Panc1 (cell line): ENCODE measurements around the gene NET1. TPM values are rescaled to one million over a fixed set of nuclear protein-coding genes. Genes with fewer than 3 reads are reported as not detected.
"Not testable (repeated sequence)": the region's sequence is repeated elsewhere in the genome, so short reads cannot be mapped to it uniquely, and the experiment has no call there.

Source experiments
- ATAC-seq: fragments of 200-7000 bp; cut with Tn5 transposase; 2 replicates; pipeline ENCODE4 v1.9.1; 2020; ENCODE audit warnings: mild to moderate bottlenecking, moderate library complexity
- BruUV-seq: library from RNA; stranded (reverse); fragments of 400-500 nt; replicated peaks from 2 replicates; lab custom pipeline; 2021; lab: Mats Ljungman, UMichigan
- CTCF ChIA-PET: fragments of 300-600 bp; sonication (Branson Sonifier 250); formaldehyde crosslinking; loops from one replicate; lab custom pipeline; 2022; ENCODE audit warnings: antibody characterized with exemption; lab: Charles Lee
- POLR2A ChIA-PET: fragments of 300-600 bp; sonication (Branson Sonifier 250); formaldehyde crosslinking; loops from one replicate; lab custom pipeline; 2022; ENCODE audit warnings: antibody characterized with exemption; lab: Charles Lee
- DNase-seq: peaks from one replicate; pipeline ENCODE4 v3.0.0-alpha.2; 2010; ENCODE audit warnings: low read depth, low spot score
- H3K27ac ChIP-seq: 2 replicates; pipeline ENCODE4 v1.5.1; 2011; ENCODE audit warnings: mild to moderate bottlenecking, low read length, inconsistent platforms
- H3K27me3 ChIP-seq: fragments of 200-500 bp; sonication (Bioruptor generic); 2 replicates; pipeline ENCODE4 v1.6.0; 2014; ENCODE audit warnings: low read length, inconsistent platforms; ENCODE audit not compliant: control insufficient read depth, insufficient read depth
- H3K36me3 ChIP-seq: fragments of 200-500 bp; sonication (Bioruptor generic); 2 replicates; pipeline ENCODE4 v1.5.1; 2014; ENCODE audit warnings: inconsistent platforms, mild to moderate bottlenecking, low read length, moderate library complexity; ENCODE audit not compliant: control insufficient read depth, insufficient read depth
- H3K4me1 ChIP-seq: 2 replicates; pipeline ENCODE4 v1.5.1; 2011; ENCODE audit warnings: inconsistent platforms, mild to moderate bottlenecking, low read length, moderate library complexity; ENCODE audit not compliant: control insufficient read depth, insufficient read depth
- H3K4me3 ChIP-seq, 2 experiments: 2 replicates each; pipeline ENCODE4 v1.5.1; 2011 to 2012; ENCODE audit warnings: low read depth in 2 of 2, low read length in 2 of 2, mild to moderate bottlenecking in 2 of 2, inconsistent platforms in 1 of 2, moderate library complexity in 1 of 2
- H3K9me3 ChIP-seq: fragments of 200-500 bp; sonication (Bioruptor generic); 2 replicates; pipeline ENCODE4 v1.5.1; 2014; ENCODE audit warnings: low read depth, mild to moderate bottlenecking, inconsistent platforms, low read length, moderate library complexity; ENCODE audit not compliant: control insufficient read depth, insufficient read depth
- CTCF ChIP-seq: fragments of 450-650 bp; IDR thresholded peaks from 2 replicates; pipeline ENCODE4 v1.5.1; 2017; ENCODE audit warnings: mild to moderate bottlenecking
- POLR2AphosphoS5 ChIP-seq: IDR thresholded peaks from 2 replicates; pipeline ENCODE4 v1.6.1; 2012; ENCODE audit warnings: mild to moderate bottlenecking, low read depth, low read length, moderate library complexity
- REST ChIP-seq, 2 experiments: IDR thresholded peaks; 2 replicates each; pipeline ENCODE4 v1.6.1; 2011 to 2012; ENCODE audit warnings: low read depth in 2 of 2, control low read depth in 1 of 2, low read length in 1 of 2, mild to moderate bottlenecking in 1 of 2, moderate library complexity in 1 of 2; ENCODE audit not compliant: insufficient read depth in 1 of 2
- SIN3A ChIP-seq: IDR thresholded peaks from 2 replicates; pipeline ENCODE4 v1.6.1; 2012; ENCODE audit warnings: low read depth, mild to moderate bottlenecking, low read length, moderate library complexity, borderline replicate concordance; ENCODE audit not compliant: insufficient read depth
- TCF7L2 ChIP-seq: IDR thresholded peaks from 2 replicates; pipeline ENCODE4 v1.6.1; 2011; ENCODE audit warnings: mild to moderate bottlenecking, low read depth, low read length, inconsistent platforms
- in situ Hi-C: cut with HindIII; loops from 2 replicates; pipeline ENCODE4 v1.10.0; 2016; ENCODE audit warnings: low sequenced_read_pairs, low pct_unique_long_range_greater_than_20kb
- intact Hi-C: fragments of 100-400 bp; cut with micrococcal nuclease; formaldehyde crosslinking; loops from one replicate; pipeline ENCODE4 v1.10.0; 2022; ENCODE audit not compliant: unreplicated experiment
- total RNA-seq: library from RNA; stranded (reverse); gene quantifications from one replicate; pipeline ENCODE4 v1.2.1, GENCODE V29; 2021; ENCODE audit not compliant: unreplicated experiment

The NET1 gene
- total RNA-seq, 1 experiment from 2014 or later, result 28.6 TPM

DNA sequence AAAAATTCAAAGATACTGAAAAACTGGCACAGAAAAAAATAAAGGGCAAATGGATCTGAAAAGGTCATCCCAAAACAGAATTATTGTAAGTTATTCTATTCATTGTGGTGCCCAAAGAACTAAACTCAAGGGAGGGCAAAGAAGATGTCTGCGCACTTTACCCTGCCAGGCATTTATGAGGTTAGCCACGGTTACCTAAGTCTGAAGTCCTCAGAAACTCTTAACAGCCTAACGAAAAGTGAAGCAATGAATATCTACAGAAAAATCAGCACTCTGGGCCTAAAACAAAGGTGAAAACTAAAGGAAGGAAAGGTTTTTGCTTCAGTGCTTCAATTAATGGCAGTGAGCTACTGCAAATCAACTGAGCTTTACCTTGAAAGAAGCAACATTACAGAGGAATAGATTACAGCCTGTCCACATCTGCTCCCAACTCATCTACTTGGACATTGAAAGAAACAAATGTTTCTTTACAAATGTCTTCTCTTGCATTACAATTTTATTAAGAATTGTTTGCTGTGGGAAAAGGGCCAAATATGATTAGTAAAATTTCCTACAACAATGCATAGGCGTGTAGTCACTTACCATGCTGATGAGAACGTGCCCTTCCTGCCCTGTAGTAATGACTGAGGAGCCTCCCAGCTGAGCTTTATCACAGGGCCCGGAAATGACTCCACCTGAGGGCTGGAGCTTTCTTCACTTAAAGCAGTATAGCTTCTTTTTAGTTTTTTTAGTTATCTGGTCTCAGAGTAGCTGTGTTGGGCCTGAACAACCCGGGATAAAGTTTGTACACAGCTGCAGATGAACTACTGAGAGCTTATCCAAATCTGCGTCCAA lies 7.9 kb upstream of the NET1 start, which contains the start of gene TUBAL3:
TSS of gene TUBAL3 (minus strand) at position 621 of the 834 bp plus-strand sequence. CDS start at position 585, 36 bp downstream.
- no TSS peak for BruUV-seq
- Histone ChIP-seq H3K36me3 (no peaks in the 10 kb centered on the region), H3K4me3 (no peak within 1 kb of the TSS), H3K4me1 (no peaks in the 10 kb centered on the region), H3K27ac (no peak within 1 kb of the TSS), H3K9me3 (no peaks in the 10 kb centered on the region), H3K27me3 (no peaks in the 10 kb centered on the region)
- DNase-seq (no peak), ATAC-seq (no peak)
- intact Hi-C loops, result no loop called here
- in situ Hi-C loops, result no loop called here
- ChIA-PET POLR2A (no interaction called here), CTCF (no interaction called here)
- TF ChIP-seq REST (IDR thresholded peaks at IDR 0.05; ENCODE audit: insufficient read depth in 1 of 2, low read depth in 2 of 2, low read length in 1 of 2) (no peak), POLR2AphosphoS5 (no peak), SIN3A (no peak), TCF7L2 (no peak), CTCF (no peak)

GRCh38 chr10:5406918-5407317 lies 5.4 kb upstream of the NET1 start:
- CTCF ChIA-PET, result no interaction called here
- no peak for ATAC-seq

DNA sequence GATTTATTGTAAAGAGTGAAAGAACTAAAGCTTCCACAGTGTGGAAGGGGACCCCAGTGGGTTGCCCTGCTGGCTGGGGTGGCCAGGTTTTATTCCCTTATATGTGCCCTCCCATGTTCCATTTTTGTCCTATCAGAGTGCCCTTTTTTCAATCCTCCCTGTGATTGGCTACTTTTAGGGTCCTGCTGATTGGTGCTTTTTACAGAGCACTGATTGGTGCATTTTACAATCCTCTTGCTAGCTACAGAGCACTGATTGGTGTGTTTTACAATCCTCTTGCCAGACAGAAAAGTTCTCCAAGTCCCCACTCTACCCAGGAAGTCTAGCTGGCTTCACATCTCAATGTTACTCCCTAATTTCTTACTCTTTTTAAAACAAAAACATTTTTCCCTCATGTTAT lies 1.6 kb upstream of the NET1 start:
- POLR2A ChIA-PET, in situ Hi-C loops, DNase-seq, H3K4me3 ChIP-seq, H3K4me1 ChIP-seq, intact Hi-C loops, ATAC-seq, BruUV-seq, H3K27ac ChIP-seq, CTCF ChIA-PET, H3K36me3 ChIP-seq, H3K27me3 ChIP-seq, H3K9me3 ChIP-seq: not testable (repeated sequence)

More at GRCh38 chr10:5406918-5407317, 5.4 kb upstream of the NET1 start:
- H3K36me3 ChIP-seq, result no peaks in the 10 kb centered on the region
- DNase-seq, result no peak
- POLR2A ChIA-PET, result no interaction called here
- TF ChIP-seq REST (IDR thresholded peaks at IDR 0.05; ENCODE audit: insufficient read depth in 1 of 2, low read depth in 2 of 2, low read length in 1 of 2), result no peak
- H3K27ac ChIP-seq, result no peak overlapping the region
- H3K9me3 ChIP-seq, result no peaks in the 10 kb centered on the region
- H3K27me3 ChIP-seq, result no peaks in the 10 kb centered on the region
- BruUV-seq, result no TSS peak
- no peak overlapping the region for H3K4me3 ChIP-seq
- in situ Hi-C loops, result no loop called here
- intact Hi-C loops, result no loop called here
- no peaks in the 10 kb centered on the region for H3K4me1 ChIP-seq
